GM10266 (cell line): ENCODE data around the gene DPAGT1.
A peak's percentile ranks its signal among the peaks of the same experiment; 100 is the strongest.
"Not testable (repeated sequence)": the region's sequence is repeated elsewhere in the genome, so short reads cannot be mapped to it uniquely, and the experiment has no call there.

ENCODE experiments used
- DNase-seq: peaks from one replicate; pipeline ENCODE4 v3.0.0; 2012; ENCODE audit errors: extremely low spot score
- CTCF ChIP-seq: IDR thresholded peaks from 2 replicates; pipeline ENCODE4 v1.5.1; 2012; ENCODE audit warnings: mild to moderate bottlenecking, low read depth; ENCODE audit not compliant: control insufficient read depth, insufficient read depth; ENCODE audit errors: missing control alignments

DPAGT1 gene

GRCh38 chr11:119144825-119145486, 43.3 kb upstream of the DPAGT1 start:
- peak; percentile 83 for DNase-seq
- peak; percentile 67 for TF ChIP-seq CTCF

GRCh38 chr11:119139276-119139675, 37.6 kb upstream of the DPAGT1 start:
- not testable (repeated sequence) for DNase-seq

- no peak for DNase-seq
- peak; percentile 38 for TF ChIP-seq CTCF
Observed at GRCh38 chr11:119134389-119134978, 32.8 kb upstream of the DPAGT1 start.

- no peak for TF ChIP-seq CTCF
- no peak for DNase-seq
Observed at GRCh38 chr11:119130662-119131061, 29.0 kb upstream of the DPAGT1 start.

- no peak for TF ChIP-seq CTCF
Observed at GRCh38 chr11:119126675-119127268, 25.1 kb upstream of the DPAGT1 start.

GRCh38 chr11:119125821-119126220, 24.2 kb upstream of the DPAGT1 start:
- TF ChIP-seq CTCF, result no peak

More at GRCh38 chr11:119126675-119127268, 25.1 kb upstream of the DPAGT1 start:
- no peak for DNase-seq

GRCh38 chr11:119121811-119122124, 20.1 kb upstream of the DPAGT1 start:
- peak; percentile 40 for DNase-seq
- TF ChIP-seq CTCF, result no peak

More at GRCh38 chr11:119125821-119126220, 24.2 kb upstream of the DPAGT1 start:
- no peak for DNase-seq
